ENCODE measurements around the gene EVL.
A peak's percentile ranks its signal among the peaks of the same experiment; 100 is the strongest.
"Not testable (repeated sequence)": the region's sequence is repeated elsewhere in the genome, so short reads cannot be mapped to it uniquely, and the experiment has no call there.

The EVL gene

GRCh38 chr14:100180671-100181070 is 115.4 kb downstream of the EVL start:
- not testable (repeated sequence) for DNase-seq

- not testable (repeated sequence) for DNase-seq
These were observed 116.8 kb downstream of the EVL start for GRCh38 chr14:100181876-100182551.

- DNase-seq, result no peak
These were observed 122.1 kb downstream of the EVL start for GRCh38 chr14:100187247-100187833.

GRCh38 chr14:100188392-100189030 is 123.3 kb downstream of the EVL start:
- no peak for DNase-seq

- DNase-seq, result no peak
These were observed 124.9 kb downstream of the EVL start for GRCh38 chr14:100190126-100190525.

- no peak for DNase-seq
These were observed 126.5 kb downstream of the EVL start for GRCh38 chr14:100191584-100192249.

- DNase-seq, result no peak
These were observed 127.0 kb downstream of the EVL start for GRCh38 chr14:100192250-100192671.

GRCh38 chr14:100192672-100193416 is 127.6 kb downstream of the EVL start:
- peak; percentile 100 for DNase-seq
